NT2/D1 (cell line): Measurements from ENCODE around the gene ATG9B.

Source experiments
- DNase-seq: peaks from one replicate; pipeline ENCODE4 v3.0.0-alpha.2; 2011; ENCODE audit warnings: low read depth, low spot score
- H3K27me3 ChIP-seq: 2 replicates; pipeline ENCODE4 v1.6.0; 2011; ENCODE audit warnings: mild to moderate bottlenecking; ENCODE audit not compliant: insufficient read length, insufficient read depth
- H3K36me3 ChIP-seq: 2 replicates; pipeline ENCODE4 v1.6.1; 2011; ENCODE audit warnings: mild to moderate bottlenecking, low read length, mixed read lengths; ENCODE audit not compliant: insufficient read depth, insufficient read length
- H3K4me1 ChIP-seq: 2 replicates; pipeline ENCODE4 v1.5.1; 2011; ENCODE audit not compliant: insufficient read depth, insufficient read length
- H3K4me3 ChIP-seq: 2 replicates; pipeline ENCODE4 v1.5.1; 2011; ENCODE audit warnings: low read depth; ENCODE audit not compliant: insufficient read length
- H3K9ac ChIP-seq: 2 replicates; pipeline ENCODE4 v1.6.0; 2011; ENCODE audit warnings: low read depth; ENCODE audit not compliant: insufficient read length
- H3K9me3 ChIP-seq: 2 replicates; pipeline ENCODE4 v1.5.1; 2011; ENCODE audit warnings: mild to moderate bottlenecking, low read length; ENCODE audit not compliant: insufficient read depth
- SUZ12 ChIP-seq: IDR thresholded peaks from 2 replicates; pipeline ENCODE4 v1.6.1; 2011; ENCODE audit not compliant: insufficient read length, insufficient read depth; ENCODE audit errors: extremely low read depth
- YY1 ChIP-seq: IDR thresholded peaks from 2 replicates; pipeline ENCODE4 v1.6.1; 2011; ENCODE audit not compliant: insufficient read length, insufficient read depth
- ZNF274 ChIP-seq: IDR thresholded peaks from 2 replicates; pipeline ENCODE4 v1.6.1; 2011; ENCODE audit warnings: mild to moderate bottlenecking, low read depth, low read length

ATG9B gene

GRCh38 chr7:151025924-151026671, 1.8 kb upstream of the ATG9B start:
- no peaks in the 10 kb centered on the region for H3K27me3 ChIP-seq
- H3K36me3 ChIP-seq, result peaks cover 6% of the 10 kb centered on the region
- peak overlapping the region; percentile 23 for H3K9ac ChIP-seq
- no peak overlapping the region for H3K4me3 ChIP-seq
- TF ChIP-seq SUZ12 (no peak), ZNF274 (no peak), YY1 (no peak)
- no peaks in the 10 kb centered on the region for H3K9me3 ChIP-seq
- no peak for DNase-seq
- peaks cover 16% of the 10 kb centered on the region for H3K4me1 ChIP-seq

GRCh38 chr7:151023232-151023631, 1.1 kb downstream of the ATG9B start:
- no peak overlapping the region for H3K4me3 ChIP-seq
- DNase-seq, result no peak
- no peaks in the 10 kb centered on the region for H3K27me3 ChIP-seq
- no peaks in the 10 kb centered on the region for H3K9me3 ChIP-seq
- no peak overlapping the region for H3K9ac ChIP-seq
- H3K36me3 ChIP-seq, result no peaks in the 10 kb centered on the region
- H3K4me1 ChIP-seq, result peaks cover 30% of the 10 kb centered on the region
- TF ChIP-seq YY1 (no peak), ZNF274 (no peak), SUZ12 (no peak)

- no peak for DNase-seq
- Histone ChIP-seq H3K9ac (peak overlapping the region; percentile 29), H3K27me3 (peaks cover 3% of the 10 kb centered on the region), H3K9me3 (no peaks in the 10 kb centered on the region), H3K4me1 (peaks cover 34% of the 10 kb centered on the region), H3K36me3 (peaks cover 2% of the 10 kb centered on the region), H3K4me3 (no peak overlapping the region)
- TF ChIP-seq ZNF274, result no peak
- TF ChIP-seq SUZ12, result no peak
- no peak for TF ChIP-seq YY1
These were observed 4.1 kb downstream of the ATG9B start for GRCh38 chr7:151020231-151020630.

GRCh38 chr7:151019130-151019447, 5.2 kb downstream of the ATG9B start:
- Histone ChIP-seq H3K4me3 (no peak overlapping the region), H3K27me3 (peaks cover 3% of the 10 kb centered on the region), H3K4me1 (peaks cover 32% of the 10 kb centered on the region), H3K9ac (peak overlapping the region; percentile 42), H3K9me3 (no peaks in the 10 kb centered on the region), H3K36me3 (peaks cover 9% of the 10 kb centered on the region)
- DNase-seq, result no peak
- TF ChIP-seq YY1 (no peak), ZNF274 (no peak), SUZ12 (no peak)

- H3K27me3 ChIP-seq, result peaks cover 3% of the 10 kb centered on the region
- peaks cover 31% of the 10 kb centered on the region for H3K4me1 ChIP-seq
- TF ChIP-seq YY1, result no peak
- no peak for TF ChIP-seq ZNF274
- no peak for TF ChIP-seq SUZ12
- H3K9ac ChIP-seq, result peak overlapping the region; percentile 32
- no peak for DNase-seq
- peak overlapping the region; percentile 0 for H3K4me3 ChIP-seq
- peaks cover 12% of the 10 kb centered on the region for H3K36me3 ChIP-seq
- H3K9me3 ChIP-seq, result no peaks in the 10 kb centered on the region
These were observed 5.7 kb downstream of the ATG9B start for GRCh38 chr7:151018421-151019129.

GRCh38 chr7:151017953-151018420, 6.3 kb downstream of the ATG9B start:
- Histone ChIP-seq H3K36me3 (peaks cover 12% of the 10 kb centered on the region), H3K9me3 (no peaks in the 10 kb centered on the region), H3K27me3 (peaks cover 3% of the 10 kb centered on the region), H3K4me3 (peak overlapping the region; percentile 44), H3K4me1 (peaks cover 28% of the 10 kb centered on the region), H3K9ac (peak overlapping the region; percentile 82)
- TF ChIP-seq YY1 (no peak), ZNF274 (no peak), SUZ12 (no peak)
- peak; percentile 76 for DNase-seq

GRCh38 chr7:151017370-151017952, 6.8 kb downstream of the ATG9B start:
- Histone ChIP-seq H3K4me3 (peak overlapping the region; percentile 44), H3K27me3 (peaks cover 3% of the 10 kb centered on the region), H3K36me3 (peaks cover 12% of the 10 kb centered on the region), H3K4me1 (peaks cover 31% of the 10 kb centered on the region), H3K9me3 (no peaks in the 10 kb centered on the region), H3K9ac (peak overlapping the region; percentile 82)
- no peak for DNase-seq
- no peak for TF ChIP-seq ZNF274
